Measurements from ENCODE around the gene PHLDB3.
"Not testable (repeated sequence)": the region's sequence is repeated elsewhere in the genome, so short reads cannot be mapped to it uniquely, and the experiment has no call there.

PHLDB3 gene

DNA sequence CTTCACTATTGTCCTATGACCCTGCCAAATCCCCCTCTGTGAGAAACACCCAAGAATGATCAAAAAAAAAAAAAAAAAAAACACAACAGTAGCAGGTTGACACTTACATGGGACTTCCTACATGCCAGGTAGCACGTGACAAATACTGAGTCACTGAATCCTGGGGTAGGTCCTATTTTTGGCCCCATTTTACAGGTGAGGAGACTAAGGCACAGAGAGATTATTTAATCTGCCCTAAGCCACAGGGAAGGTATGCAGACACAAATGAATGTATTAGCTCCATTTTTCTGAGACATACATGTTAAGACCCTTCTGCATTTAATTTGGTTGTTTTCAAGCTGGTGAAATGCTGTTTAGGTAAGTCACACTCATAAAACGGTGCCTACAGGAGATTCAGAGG lies 44.2 kb upstream of the PHLDB3 start:
- Histone ChIP-seq H3K4me3 (replicated peaks; ENCODE audit: low read depth, low read length) (no peak overlapping the region), H3K36me3 (ENCODE audit: control insufficient read depth, insufficient read depth, low read length) (peaks cover 27% of the 10 kb centered on the region), H3K27me3 (replicated peaks; ENCODE audit: control insufficient read depth, insufficient read depth, low read length) (no peaks in the 10 kb centered on the region)
- TF ChIP-seq, protein P1, sequence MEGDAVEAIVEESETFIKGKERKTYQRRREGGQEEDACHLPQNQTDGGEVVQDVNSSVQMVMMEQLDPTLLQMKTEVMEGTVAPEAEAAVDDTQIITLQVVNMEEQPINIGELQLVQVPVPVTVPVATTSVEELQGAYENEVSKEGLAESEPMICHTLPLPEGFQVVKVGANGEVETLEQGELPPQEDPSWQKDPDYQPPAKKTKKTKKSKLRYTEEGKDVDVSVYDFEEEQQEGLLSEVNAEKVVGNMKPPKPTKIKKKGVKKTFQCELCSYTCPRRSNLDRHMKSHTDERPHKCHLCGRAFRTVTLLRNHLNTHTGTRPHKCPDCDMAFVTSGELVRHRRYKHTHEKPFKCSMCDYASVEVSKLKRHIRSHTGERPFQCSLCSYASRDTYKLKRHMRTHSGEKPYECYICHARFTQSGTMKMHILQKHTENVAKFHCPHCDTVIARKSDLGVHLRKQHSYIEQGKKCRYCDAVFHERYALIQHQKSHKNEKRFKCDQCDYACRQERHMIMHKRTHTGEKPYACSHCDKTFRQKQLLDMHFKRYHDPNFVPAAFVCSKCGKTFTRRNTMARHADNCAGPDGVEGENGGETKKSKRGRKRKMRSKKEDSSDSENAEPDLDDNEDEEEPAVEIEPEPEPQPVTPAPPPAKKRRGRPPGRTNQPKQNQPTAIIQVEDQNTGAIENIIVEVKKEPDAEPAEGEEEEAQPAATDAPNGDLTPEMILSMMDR (IDR thresholded peaks at IDR 0.05; ENCODE audit: insufficient read depth, low read length, poor library complexity, severe bottlenecking): no peak
- no peak for DNase-seq (ENCODE audit: extremely low read depth, insufficient read length)

DNA sequence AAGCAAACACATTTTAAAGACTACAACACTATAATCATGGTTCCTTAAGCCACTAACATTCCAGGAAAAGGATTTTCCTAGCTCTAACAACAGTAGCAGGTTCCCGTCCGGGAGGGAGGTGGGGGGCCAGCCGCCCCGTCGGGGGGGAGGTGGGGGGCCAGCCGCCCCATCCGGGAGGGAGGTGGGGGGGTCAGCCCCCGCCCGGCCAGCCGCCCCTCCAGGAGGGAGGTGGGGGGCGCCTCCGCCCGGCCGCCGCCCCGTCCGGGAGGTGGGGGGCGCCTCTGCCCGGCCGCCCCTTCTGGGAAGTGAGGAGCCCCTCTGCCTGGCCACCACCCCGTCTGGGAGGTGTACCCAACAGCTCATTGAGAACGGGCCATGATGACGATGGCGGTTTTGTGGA lies 43.4 kb upstream of the PHLDB3 start:
- DNase-seq (ENCODE audit: extremely low read depth, insufficient read length); H3K4me3 ChIP-seq (replicated peaks; ENCODE audit: low read depth, low read length); H3K27me3 ChIP-seq (replicated peaks; ENCODE audit: control insufficient read depth, insufficient read depth, low read length): not testable (repeated sequence)
- H3K36me3 ChIP-seq (ENCODE audit: control insufficient read depth, insufficient read depth, low read length): peaks cover 26% of the 10 kb centered on the region

DNA sequence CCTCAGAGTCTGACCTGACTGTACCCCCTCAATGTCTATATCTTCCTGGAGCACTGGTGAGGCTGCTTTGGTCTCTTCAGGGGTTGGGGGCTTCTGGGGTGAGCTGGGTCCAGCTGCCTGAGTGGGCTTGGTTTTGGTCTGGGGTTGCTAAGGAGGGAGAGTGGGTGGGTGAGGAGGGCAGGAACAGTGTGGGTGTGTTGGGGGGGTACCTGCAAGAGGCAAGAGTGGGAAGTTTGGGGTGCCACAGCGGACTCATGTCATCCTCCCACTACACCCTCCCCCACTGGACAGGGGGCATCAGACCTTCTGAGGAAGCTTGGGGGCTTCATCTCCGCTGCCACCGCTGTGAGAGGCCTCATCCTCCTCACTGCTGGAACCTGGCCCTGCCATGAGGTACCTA lies 42.0 kb upstream of the PHLDB3 start:
- Histone ChIP-seq H3K36me3 (ENCODE audit: control insufficient read depth, insufficient read depth, low read length) (peaks cover 25% of the 10 kb centered on the region), H3K4me3 (replicated peaks; ENCODE audit: low read depth, low read length) (no peak overlapping the region), H3K27me3 (replicated peaks; ENCODE audit: control insufficient read depth, insufficient read depth, low read length) (no peaks in the 10 kb centered on the region)
- no peak for DNase-seq (ENCODE audit: extremely low read depth, insufficient read length)
- TF ChIP-seq, protein P1 (IDR thresholded peaks at IDR 0.05; ENCODE audit: insufficient read depth, low read length, poor library complexity, severe bottlenecking): no peak

DNA sequence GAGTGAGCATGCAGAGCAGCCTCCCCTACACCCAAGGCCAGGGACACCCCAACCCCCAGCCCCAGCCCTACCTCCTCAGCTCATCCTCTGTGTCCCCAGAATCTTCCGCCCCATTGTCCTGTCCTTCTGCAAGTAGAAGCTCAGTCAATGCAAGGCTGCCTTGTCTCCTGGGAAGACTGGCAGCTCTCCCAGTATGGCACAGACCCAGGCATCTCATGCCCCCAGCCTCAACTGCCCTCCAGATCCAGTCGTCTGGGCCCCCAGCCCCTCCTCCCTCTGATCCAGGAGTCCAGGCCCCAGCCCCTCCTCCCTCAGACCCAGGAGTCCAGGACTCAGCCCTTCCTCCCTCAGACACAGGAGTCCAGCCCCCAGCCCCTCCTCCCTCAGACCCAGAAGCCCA lies 41.4 kb upstream of the PHLDB3 start:
- Histone ChIP-seq H3K36me3 (ENCODE audit: control insufficient read depth, insufficient read depth, low read length) (peaks cover 22% of the 10 kb centered on the region), H3K4me3 (replicated peaks; ENCODE audit: low read depth, low read length) (no peak overlapping the region), H3K27me3 (replicated peaks; ENCODE audit: control insufficient read depth, insufficient read depth, low read length) (no peaks in the 10 kb centered on the region)
- TF ChIP-seq, protein P1 (IDR thresholded peaks at IDR 0.05; ENCODE audit: insufficient read depth, low read length, poor library complexity, severe bottlenecking): no peak
- no peak for DNase-seq (ENCODE audit: extremely low read depth, insufficient read length)

DNA sequence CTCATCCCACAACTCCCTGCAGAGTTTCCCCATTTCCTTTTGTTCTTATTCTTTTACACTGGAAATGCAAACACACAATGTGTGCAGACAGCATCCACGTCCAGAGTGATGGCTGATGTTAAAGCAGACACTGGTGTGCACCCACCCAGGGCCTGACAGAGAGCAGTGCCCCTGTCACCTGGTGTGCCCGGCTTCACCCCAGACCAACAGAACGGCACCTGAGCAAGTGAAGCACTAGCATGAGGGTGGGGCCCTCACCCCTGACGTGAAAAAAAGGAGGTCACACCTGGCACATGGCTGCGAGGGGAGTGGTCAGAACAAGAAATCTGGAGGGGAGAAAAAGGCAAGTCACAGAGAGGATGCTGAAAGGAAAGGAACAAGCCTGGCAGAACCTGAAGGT lies 40.7 kb upstream of the PHLDB3 start:
- DNase-seq (ENCODE audit: extremely low read depth, insufficient read length): no peak
- no peaks in the 10 kb centered on the region for H3K27me3 ChIP-seq (replicated peaks; ENCODE audit: control insufficient read depth, insufficient read depth, low read length)
- TF ChIP-seq, protein P1 (IDR thresholded peaks at IDR 0.05; ENCODE audit: insufficient read depth, low read length, poor library complexity, severe bottlenecking): no peak
- H3K4me3 ChIP-seq (replicated peaks; ENCODE audit: low read depth, low read length): no peak overlapping the region
- H3K36me3 ChIP-seq (ENCODE audit: control insufficient read depth, insufficient read depth, low read length): peaks cover 24% of the 10 kb centered on the region

DNA sequence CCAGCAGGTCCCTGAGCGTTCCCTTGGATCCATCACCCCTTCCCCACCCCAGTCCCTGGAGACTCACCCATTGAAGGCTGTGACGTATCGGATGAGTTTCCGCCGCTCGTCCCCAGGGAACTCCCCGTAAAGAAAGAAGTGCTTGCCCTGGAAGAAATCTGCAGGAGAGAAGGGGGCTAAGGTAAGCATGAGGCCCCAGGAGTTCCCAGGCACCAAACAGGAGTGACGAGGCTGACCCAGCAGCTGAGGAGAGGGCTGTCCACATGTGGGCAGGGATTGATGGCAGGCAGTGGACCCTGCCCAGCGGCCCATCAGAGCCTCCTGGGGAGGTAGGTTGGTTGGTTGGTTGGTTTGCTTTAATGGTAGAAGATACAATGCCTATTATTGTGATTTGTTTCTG lies 39.5 kb upstream of the PHLDB3 start:
- no peaks in the 10 kb centered on the region for H3K27me3 ChIP-seq (replicated peaks; ENCODE audit: control insufficient read depth, insufficient read depth, low read length)
- DNase-seq (ENCODE audit: extremely low read depth, insufficient read length): no peak
- peaks cover 25% of the 10 kb centered on the region for H3K36me3 ChIP-seq (ENCODE audit: control insufficient read depth, insufficient read depth, low read length)
- TF ChIP-seq, protein P1 (IDR thresholded peaks at IDR 0.05; ENCODE audit: insufficient read depth, low read length, poor library complexity, severe bottlenecking): no peak
- no peak overlapping the region for H3K4me3 ChIP-seq (replicated peaks; ENCODE audit: low read depth, low read length)
